ENCODE results near the gene NMT1.

Gene NMT1

DNA sequence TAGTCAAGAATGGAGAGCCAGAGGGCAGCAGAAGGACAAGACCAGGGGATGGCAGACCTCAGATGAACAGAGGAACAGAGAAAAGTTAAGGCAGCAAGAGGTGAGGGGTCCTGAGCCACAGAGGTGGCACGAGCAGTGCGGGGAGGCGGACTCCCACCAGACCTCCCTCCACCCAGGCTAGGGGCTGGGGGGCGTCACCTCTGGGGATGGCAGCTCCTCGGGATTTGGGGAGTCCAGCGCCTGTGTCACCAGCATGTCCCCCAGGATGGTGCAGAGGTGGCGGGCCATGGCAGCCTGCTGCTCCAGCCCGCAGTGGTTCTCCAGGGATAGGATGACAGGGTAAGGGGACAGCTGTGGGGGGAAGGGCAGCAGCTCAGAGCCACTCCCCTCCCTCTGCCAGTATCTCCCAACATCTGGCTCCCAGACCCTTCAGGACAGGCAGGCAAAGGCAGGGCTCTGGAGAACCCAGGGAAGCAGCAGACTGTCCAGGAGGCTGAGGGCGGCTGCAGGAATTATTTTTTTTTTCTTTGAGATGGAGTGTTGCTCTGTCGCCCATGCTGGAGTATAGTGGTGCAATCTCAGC, 55.4 kb downstream of the NMT1 start:
- no peaks in the 10 kb centered on the region for H3K27me3 ChIP-seq (ENCODE audit: insufficient read depth, poor library complexity, severe bottlenecking)
- DNase-seq (ENCODE audit: low spot score) (no peak), ATAC-seq (ENCODE audit: low read depth) (no peak)
- H3K4me1 ChIP-seq (ENCODE audit: insufficient read depth, poor library complexity, severe bottlenecking) = no peaks in the 10 kb centered on the region
- H3K9me3 ChIP-seq (ENCODE audit: severe bottlenecking) = no peaks in the 10 kb centered on the region
- H3K4me3 ChIP-seq (ENCODE audit: severe bottlenecking) = no peak overlapping the region
- H3K27ac ChIP-seq (ENCODE audit: poor library complexity, severe bottlenecking) = no peak overlapping the region
- peaks cover 58% of the 10 kb centered on the region for H3K36me3 ChIP-seq (ENCODE audit: low read depth)
- TF ChIP-seq, protein P1, sequence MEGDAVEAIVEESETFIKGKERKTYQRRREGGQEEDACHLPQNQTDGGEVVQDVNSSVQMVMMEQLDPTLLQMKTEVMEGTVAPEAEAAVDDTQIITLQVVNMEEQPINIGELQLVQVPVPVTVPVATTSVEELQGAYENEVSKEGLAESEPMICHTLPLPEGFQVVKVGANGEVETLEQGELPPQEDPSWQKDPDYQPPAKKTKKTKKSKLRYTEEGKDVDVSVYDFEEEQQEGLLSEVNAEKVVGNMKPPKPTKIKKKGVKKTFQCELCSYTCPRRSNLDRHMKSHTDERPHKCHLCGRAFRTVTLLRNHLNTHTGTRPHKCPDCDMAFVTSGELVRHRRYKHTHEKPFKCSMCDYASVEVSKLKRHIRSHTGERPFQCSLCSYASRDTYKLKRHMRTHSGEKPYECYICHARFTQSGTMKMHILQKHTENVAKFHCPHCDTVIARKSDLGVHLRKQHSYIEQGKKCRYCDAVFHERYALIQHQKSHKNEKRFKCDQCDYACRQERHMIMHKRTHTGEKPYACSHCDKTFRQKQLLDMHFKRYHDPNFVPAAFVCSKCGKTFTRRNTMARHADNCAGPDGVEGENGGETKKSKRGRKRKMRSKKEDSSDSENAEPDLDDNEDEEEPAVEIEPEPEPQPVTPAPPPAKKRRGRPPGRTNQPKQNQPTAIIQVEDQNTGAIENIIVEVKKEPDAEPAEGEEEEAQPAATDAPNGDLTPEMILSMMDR (IDR thresholded peaks at IDR 0.05; ENCODE audit: poor library complexity, severe bottlenecking) = no peak

DNA sequence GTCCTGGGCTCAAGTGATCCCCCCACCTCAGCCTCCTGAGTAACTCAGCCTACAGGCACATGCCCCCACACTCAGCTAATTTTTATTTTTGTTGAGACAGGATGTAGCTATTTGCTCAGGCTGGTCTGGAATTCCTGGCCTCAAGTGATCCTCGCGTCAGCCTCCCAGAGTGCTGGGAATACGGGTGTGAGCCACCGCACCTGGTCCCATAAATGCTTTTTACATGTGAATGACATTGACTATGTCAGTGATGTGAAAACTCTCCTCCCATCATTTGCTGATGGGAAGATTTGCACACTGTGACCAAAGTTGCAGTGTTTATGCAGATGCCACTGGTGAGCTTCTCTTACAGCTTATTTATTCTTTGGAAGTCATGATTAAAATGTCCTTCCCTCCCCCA, 56.2 kb downstream of the NMT1 start:
- no peak for ATAC-seq (ENCODE audit: low read depth)
- H3K4me1 ChIP-seq (ENCODE audit: insufficient read depth, poor library complexity, severe bottlenecking) = peaks cover 2% of the 10 kb centered on the region

DNA sequence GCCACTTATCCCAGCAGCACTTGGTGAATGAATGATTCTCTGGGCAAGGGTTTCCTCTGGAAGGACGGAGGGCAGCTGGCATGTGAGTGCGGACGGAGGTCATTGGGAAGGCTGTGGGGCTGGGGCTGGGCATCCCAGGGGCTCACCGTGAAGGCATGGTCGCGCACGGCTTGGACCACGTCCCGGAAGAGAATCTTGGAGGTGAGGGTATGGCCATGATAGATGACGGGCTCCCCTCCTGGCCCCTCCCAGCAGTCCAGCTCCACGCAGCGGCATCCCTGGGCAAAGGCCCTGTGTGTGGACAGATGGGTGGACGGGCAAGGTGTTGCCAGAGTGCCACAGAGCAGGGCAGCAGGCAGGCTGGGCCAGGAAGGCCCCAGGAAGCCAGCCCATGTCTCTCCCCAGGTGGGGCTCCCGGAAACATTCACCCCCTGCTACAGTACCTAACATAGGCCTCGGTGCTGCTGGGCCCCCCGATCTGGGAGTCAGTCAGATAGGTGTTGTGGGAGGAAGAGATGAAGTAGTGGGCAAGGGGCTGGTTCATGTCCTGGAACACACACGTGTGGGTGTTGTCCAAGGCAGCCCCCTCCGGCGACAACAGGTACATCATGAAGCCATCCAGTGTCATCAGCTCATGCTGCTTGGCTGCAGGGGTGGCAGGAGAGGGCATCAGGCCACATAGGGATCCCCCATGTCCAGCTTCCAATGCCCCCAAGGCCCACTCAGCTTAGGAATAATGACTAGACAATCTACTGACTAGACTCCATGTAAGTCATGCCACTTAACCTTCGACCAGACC, 56.9 kb downstream of the NMT1 start:
- no peak overlapping the region for H3K27ac ChIP-seq (ENCODE audit: poor library complexity, severe bottlenecking)
- TF ChIP-seq, protein P1 (IDR thresholded peaks at IDR 0.05; ENCODE audit: poor library complexity, severe bottlenecking) = no peak
- peaks cover 9% of the 10 kb centered on the region for H3K4me1 ChIP-seq (ENCODE audit: insufficient read depth, poor library complexity, severe bottlenecking)
- no peaks in the 10 kb centered on the region for H3K27me3 ChIP-seq (ENCODE audit: insufficient read depth, poor library complexity, severe bottlenecking)
- peaks cover 42% of the 10 kb centered on the region for H3K36me3 ChIP-seq (ENCODE audit: low read depth)
- no peak overlapping the region for H3K4me3 ChIP-seq (ENCODE audit: severe bottlenecking)
- no peaks in the 10 kb centered on the region for H3K9me3 ChIP-seq (ENCODE audit: severe bottlenecking)
- DNase-seq (ENCODE audit: low spot score) (no peak), ATAC-seq (ENCODE audit: low read depth) (no peak)

More for the DNA sequence above, 56.2 kb downstream of the NMT1 start:
- Histone ChIP-seq H3K9me3 (ENCODE audit: severe bottlenecking) (no peaks in the 10 kb centered on the region), H3K4me3 (ENCODE audit: severe bottlenecking) (no peak overlapping the region), H3K36me3 (ENCODE audit: low read depth) (peaks cover 50% of the 10 kb centered on the region), H3K27ac (ENCODE audit: poor library complexity, severe bottlenecking) (no peak overlapping the region), H3K27me3 (ENCODE audit: insufficient read depth, poor library complexity, severe bottlenecking) (no peaks in the 10 kb centered on the region)
- TF ChIP-seq, protein P1 (IDR thresholded peaks at IDR 0.05; ENCODE audit: poor library complexity, severe bottlenecking) = no peak
- DNase-seq (ENCODE audit: low spot score) = no peak

GRCh38 chr17:45118691-45119090, 57.6 kb downstream of the NMT1 start:
- H3K9me3 ChIP-seq (ENCODE audit: severe bottlenecking) = no peaks in the 10 kb centered on the region
- no peak overlapping the region for H3K27ac ChIP-seq (ENCODE audit: poor library complexity, severe bottlenecking)
- no peak overlapping the region for H3K4me3 ChIP-seq (ENCODE audit: severe bottlenecking)
- peaks cover 36% of the 10 kb centered on the region for H3K36me3 ChIP-seq (ENCODE audit: low read depth)
- peaks cover 15% of the 10 kb centered on the region for H3K4me1 ChIP-seq (ENCODE audit: insufficient read depth, poor library complexity, severe bottlenecking)
- no peaks in the 10 kb centered on the region for H3K27me3 ChIP-seq (ENCODE audit: insufficient read depth, poor library complexity, severe bottlenecking)
- DNase-seq (ENCODE audit: low spot score) (no peak), ATAC-seq (ENCODE audit: low read depth) (no peak)
- TF ChIP-seq, protein P1 (IDR thresholded peaks at IDR 0.05; ENCODE audit: poor library complexity, severe bottlenecking) = no peak

GRCh38 chr17:45119964-45120363, 58.8 kb downstream of the NMT1 start:
- TF ChIP-seq, protein P1 (IDR thresholded peaks at IDR 0.05; ENCODE audit: poor library complexity, severe bottlenecking) = no peak
- Histone ChIP-seq H3K36me3 (ENCODE audit: low read depth) (peaks cover 29% of the 10 kb centered on the region), H3K4me3 (ENCODE audit: severe bottlenecking) (no peak overlapping the region), H3K27me3 (ENCODE audit: insufficient read depth, poor library complexity, severe bottlenecking) (no peaks in the 10 kb centered on the region), H3K4me1 (ENCODE audit: insufficient read depth, poor library complexity, severe bottlenecking) (peaks cover 28% of the 10 kb centered on the region), H3K9me3 (ENCODE audit: severe bottlenecking) (no peaks in the 10 kb centered on the region), H3K27ac (ENCODE audit: poor library complexity, severe bottlenecking) (no peak overlapping the region)
- no peak for DNase-seq (ENCODE audit: low spot score)
- ATAC-seq (ENCODE audit: low read depth) = no peak
